Measurements from ENCODE around the gene EPN3.

The EPN3 gene

DNA sequence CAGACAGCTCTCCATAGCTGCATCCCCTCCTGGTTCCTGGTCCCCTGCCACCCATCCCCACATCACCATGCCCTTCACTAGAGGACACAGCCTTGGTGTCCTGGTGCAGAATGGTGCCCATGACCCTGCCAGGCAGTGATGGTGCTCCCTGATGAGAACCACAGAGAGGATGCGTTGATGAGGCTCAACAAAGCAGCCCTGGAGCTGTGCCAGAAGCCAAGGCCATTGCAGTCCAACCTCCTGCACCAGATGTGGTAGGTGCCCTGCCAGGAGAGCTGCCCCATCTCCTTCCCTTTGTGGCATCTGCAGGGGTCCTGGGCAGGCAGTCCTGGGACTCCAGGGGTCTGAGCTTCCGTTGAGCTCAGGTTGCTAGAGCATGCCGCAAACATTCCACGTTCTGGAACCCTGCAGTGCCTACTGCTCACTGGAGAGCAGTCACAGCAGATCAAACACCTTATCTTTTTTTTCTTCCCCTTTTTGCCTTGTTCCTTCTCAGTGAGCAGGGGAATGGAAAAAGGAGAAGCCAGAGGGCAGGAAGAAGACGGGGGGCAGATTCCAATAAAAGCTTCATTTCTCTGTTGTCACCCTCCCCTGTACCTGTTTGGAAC is 5.3 kb upstream of the EPN3 start:
- Histone ChIP-seq H2BK120ac (ENCODE audit: insufficient read depth, low read length, poor library complexity) (no peak overlapping the region), H3K9me3 (ENCODE audit: insufficient read depth, low read depth, low read length) (no peaks in the 10 kb centered on the region), H4K8ac (ENCODE audit: low read depth, low read length) (no peak overlapping the region), H3K4ac (ENCODE audit: low read depth, low read length) (no peak overlapping the region), H3K23ac (ENCODE audit: low read length) (no peak overlapping the region), H2AK5ac (ENCODE audit: low read length) (no peak overlapping the region), H4K91ac (ENCODE audit: low read depth, low read length) (no peak overlapping the region), H3K27ac (ENCODE audit: low read depth, low read length) (no peak overlapping the region), H3K4me2 (ENCODE audit: low read length) (no peak overlapping the region), H3K14ac (ENCODE audit: low read length) (no peak overlapping the region), H2AFZ (ENCODE audit: insufficient read depth, low read length, poor library complexity) (no peak overlapping the region), H3K27me3 (ENCODE audit: insufficient read depth, low read length) (no peaks in the 10 kb centered on the region), H3K4me1 (ENCODE audit: control insufficient read depth in 1 of 2, insufficient read depth in 2 of 2, low read length in 2 of 2) (peaks cover 23% of the 10 kb centered on the region in 2 experiments), H3K79me2 (ENCODE audit: control insufficient read depth, insufficient read depth, low read length, poor library complexity) (no peaks in the 10 kb centered on the region), H3K18ac (ENCODE audit: low read length) (no peak overlapping the region), H2BK5ac (ENCODE audit: low read depth, low read length, poor library complexity) (no peak overlapping the region), H3K36me3 (ENCODE audit: control insufficient read depth in 1 of 2, insufficient read depth in 2 of 2, low read length in 2 of 2) (no peaks in the 10 kb centered on the region), H3K9ac (ENCODE audit: low read length) (no peak overlapping the region), H3K79me1 (ENCODE audit: low read length) (peaks cover 6% of the 10 kb centered on the region), H4K12ac (ENCODE audit: low read depth, low read length) (no peak overlapping the region), H2BK12ac (ENCODE audit: low read length) (no peak overlapping the region), H3K4me3 (ENCODE audit: low read depth, low read length) (no peak overlapping the region)
- no CpG with 5 or more reads among the region's 5 CpGs for WGBS (ENCODE audit: extremely low coverage, insufficient coverage, insufficient read length)
- no peak for DNase-seq

DNA sequence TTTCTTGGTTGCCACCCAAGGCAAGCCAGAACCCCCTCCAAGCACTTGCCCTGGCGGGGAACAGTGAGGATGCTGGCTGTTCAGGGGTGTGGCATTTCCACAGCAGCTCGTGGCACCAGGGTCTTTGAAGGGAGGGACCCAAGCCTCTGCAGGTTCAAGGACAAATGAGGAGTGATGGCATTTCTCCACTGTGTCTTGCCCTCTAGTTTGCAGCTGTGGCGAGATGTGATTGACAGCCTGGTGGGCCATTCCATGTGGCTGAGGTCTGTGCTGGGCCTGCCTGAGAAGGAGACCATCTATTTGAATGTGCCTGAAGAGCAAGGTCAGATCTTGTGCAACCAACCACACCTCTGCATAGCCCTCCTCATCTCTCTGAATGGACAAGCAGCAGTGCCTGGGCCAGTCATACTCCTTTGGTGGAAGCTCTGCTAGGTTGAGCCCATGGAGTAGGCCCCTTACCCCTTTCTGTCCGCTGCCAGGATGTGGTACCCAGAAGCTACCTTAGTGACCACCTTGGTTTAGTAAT is 4.5 kb upstream of the EPN3 start:
- Histone ChIP-seq H2BK120ac (ENCODE audit: insufficient read depth, low read length, poor library complexity) (no peak overlapping the region), H2AK5ac (ENCODE audit: low read length) (no peak overlapping the region), H3K18ac (ENCODE audit: low read length) (no peak overlapping the region), H3K4me1 (ENCODE audit: control insufficient read depth in 1 of 2, insufficient read depth in 2 of 2, low read length in 2 of 2) (peaks cover 22 to 29% of the 10 kb centered on the region in 2 experiments), H3K9me3 (ENCODE audit: insufficient read depth, low read depth, low read length) (no peaks in the 10 kb centered on the region), H3K27me3 (ENCODE audit: insufficient read depth, low read length) (no peaks in the 10 kb centered on the region), H3K23ac (ENCODE audit: low read length) (no peak overlapping the region), H2AFZ (ENCODE audit: insufficient read depth, low read length, poor library complexity) (no peak overlapping the region), H4K8ac (ENCODE audit: low read depth, low read length) (no peak overlapping the region), H3K27ac (ENCODE audit: low read depth, low read length) (no peak overlapping the region), H3K79me2 (ENCODE audit: control insufficient read depth, insufficient read depth, low read length, poor library complexity) (peaks cover 3% of the 10 kb centered on the region), H3K4me2 (ENCODE audit: low read length) (no peak overlapping the region), H3K14ac (ENCODE audit: low read length) (no peak overlapping the region), H3K4me3 (ENCODE audit: low read depth, low read length) (no peak overlapping the region), H3K79me1 (ENCODE audit: low read length) (peaks cover 12% of the 10 kb centered on the region), H2BK5ac (ENCODE audit: low read depth, low read length, poor library complexity) (no peak overlapping the region), H3K4ac (ENCODE audit: low read depth, low read length) (no peak overlapping the region), H4K91ac (ENCODE audit: low read depth, low read length) (no peak overlapping the region), H4K12ac (ENCODE audit: low read depth, low read length) (no peak overlapping the region), H2BK12ac (ENCODE audit: low read length) (no peak overlapping the region), H3K36me3 (ENCODE audit: control insufficient read depth in 1 of 2, insufficient read depth in 2 of 2, low read length in 2 of 2) (no peaks in the 10 kb centered on the region), H3K9ac (ENCODE audit: low read length) (no peak overlapping the region)
- no peak for DNase-seq
- WGBS (ENCODE audit: extremely low coverage, insufficient coverage, insufficient read length) = no CpG with 5 or more reads among the region's 4 CpGs

DNA sequence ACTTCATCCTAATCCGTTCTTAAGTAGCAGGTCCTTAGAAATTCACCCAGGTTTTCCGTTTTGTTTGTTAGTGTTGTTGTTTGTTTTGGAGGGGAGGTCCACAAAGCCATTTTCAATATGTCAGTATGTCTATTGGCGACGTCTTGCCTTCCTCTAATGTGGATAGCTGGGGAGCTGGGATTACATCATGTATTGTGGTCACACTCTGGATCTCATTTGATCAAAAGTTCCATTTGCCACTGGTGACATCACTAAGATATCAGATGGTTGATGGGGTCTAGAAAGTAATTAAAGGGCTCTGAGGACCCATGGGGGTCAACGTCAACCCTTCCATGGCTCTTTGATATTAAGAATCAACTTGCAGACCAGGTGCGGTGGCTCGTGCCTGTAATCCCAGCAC is 2.7 kb upstream of the EPN3 start:
- no peak overlapping the region for H3K18ac ChIP-seq (ENCODE audit: low read length)
- peaks cover 21% of the 10 kb centered on the region for H3K79me1 ChIP-seq (ENCODE audit: low read length)
- no peak overlapping the region for H3K9ac ChIP-seq (ENCODE audit: low read length)
- no peak overlapping the region for H3K23ac ChIP-seq (ENCODE audit: low read length)
- no peaks in the 10 kb centered on the region for H3K36me3 ChIP-seq (ENCODE audit: control insufficient read depth in 1 of 2, insufficient read depth in 2 of 2, low read length in 2 of 2)
- H2BK120ac ChIP-seq (ENCODE audit: insufficient read depth, low read length, poor library complexity) = no peak overlapping the region
- no peak overlapping the region for H3K14ac ChIP-seq (ENCODE audit: low read length)
- DNase-seq = no peak
- H2BK5ac ChIP-seq (ENCODE audit: low read depth, low read length, poor library complexity) = no peak overlapping the region
- no peaks in the 10 kb centered on the region for H3K27me3 ChIP-seq (ENCODE audit: insufficient read depth, low read length)
- H4K91ac ChIP-seq (ENCODE audit: low read depth, low read length) = no peak overlapping the region
- H3K79me2 ChIP-seq (ENCODE audit: control insufficient read depth, insufficient read depth, low read length, poor library complexity) = peaks cover 5% of the 10 kb centered on the region
- H3K4me1 ChIP-seq (ENCODE audit: control insufficient read depth in 1 of 2, insufficient read depth in 2 of 2, low read length in 2 of 2) = peaks cover 28 to 34% of the 10 kb centered on the region in 2 experiments
- H4K12ac ChIP-seq (ENCODE audit: low read depth, low read length) = no peak overlapping the region
- no peak overlapping the region for H3K4ac ChIP-seq (ENCODE audit: low read depth, low read length)
- no peak overlapping the region for H2BK12ac ChIP-seq (ENCODE audit: low read length)
- no peak overlapping the region for H3K4me2 ChIP-seq (ENCODE audit: low read length)
- WGBS (ENCODE audit: extremely low coverage, insufficient coverage, insufficient read length) = no CpG with 5 or more reads among the region's 7 CpGs
- no peaks in the 10 kb centered on the region for H3K9me3 ChIP-seq (ENCODE audit: insufficient read depth, low read depth, low read length)
- H2AFZ ChIP-seq (ENCODE audit: insufficient read depth, low read length, poor library complexity) = no peak overlapping the region
- H3K27ac ChIP-seq (ENCODE audit: low read depth, low read length) = no peak overlapping the region
- no peak overlapping the region for H4K8ac ChIP-seq (ENCODE audit: low read depth, low read length)
- H2AK5ac ChIP-seq (ENCODE audit: low read length) = no peak overlapping the region
- no peak overlapping the region for H3K4me3 ChIP-seq (ENCODE audit: low read depth, low read length)

DNA sequence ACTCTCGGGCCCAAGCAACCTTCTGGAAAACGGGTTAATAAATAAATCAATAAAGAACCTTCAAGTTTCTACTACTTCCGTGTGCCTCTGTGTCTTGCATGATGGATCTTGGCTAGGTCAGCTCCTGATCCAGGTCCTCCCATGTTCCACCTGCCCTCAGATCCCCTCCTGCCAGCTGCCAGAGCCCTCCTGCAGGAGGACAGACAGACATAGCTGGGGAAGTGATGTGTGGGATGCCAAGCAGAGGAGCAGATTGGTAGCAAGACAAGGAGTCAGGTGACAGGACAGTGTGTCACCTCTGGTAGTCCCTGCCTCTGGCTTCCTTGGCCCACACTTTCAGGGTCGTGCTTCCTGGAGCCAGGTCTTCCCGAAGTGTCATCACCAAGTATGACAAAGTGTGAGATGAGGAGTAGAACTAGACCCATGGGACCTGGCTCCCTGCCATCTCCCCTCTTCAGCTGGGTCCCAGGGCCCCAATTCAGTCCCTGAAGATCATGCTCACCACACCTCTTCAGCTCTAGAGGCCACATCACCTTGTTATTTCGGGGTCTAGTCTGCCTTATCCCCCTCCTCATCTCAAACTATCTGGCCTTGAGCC is 1.0 kb upstream of the EPN3 start:
- no peak overlapping the region for H4K12ac ChIP-seq (ENCODE audit: low read depth, low read length)
- H2AFZ ChIP-seq (ENCODE audit: insufficient read depth, low read length, poor library complexity) = no peak overlapping the region
- WGBS (ENCODE audit: extremely low coverage, insufficient coverage, insufficient read length) = no CpG with 5 or more reads among the region's 6 CpGs
- peaks cover 5% of the 10 kb centered on the region for H3K79me2 ChIP-seq (ENCODE audit: control insufficient read depth, insufficient read depth, low read length, poor library complexity)
- peak overlapping the region; percentile 15 for H3K18ac ChIP-seq (ENCODE audit: low read length)
- no peak for DNase-seq
- H2AK5ac ChIP-seq (ENCODE audit: low read length) = no peak overlapping the region
- H3K9me3 ChIP-seq (ENCODE audit: insufficient read depth, low read depth, low read length) = no peaks in the 10 kb centered on the region
- H3K4me3 ChIP-seq (ENCODE audit: low read depth, low read length) = no peak overlapping the region
- H4K91ac ChIP-seq (ENCODE audit: low read depth, low read length) = peak overlapping the region; percentile 78
- no peak overlapping the region for H3K14ac ChIP-seq (ENCODE audit: low read length)
- peaks cover 22% of the 10 kb centered on the region for H3K79me1 ChIP-seq (ENCODE audit: low read length)
- peak overlapping the region; percentile 7 for H2BK5ac ChIP-seq (ENCODE audit: low read depth, low read length, poor library complexity)
- H3K9ac ChIP-seq (ENCODE audit: low read length) = no peak overlapping the region
- no peak overlapping the region for H3K27ac ChIP-seq (ENCODE audit: low read depth, low read length)
- no peak overlapping the region for H3K23ac ChIP-seq (ENCODE audit: low read length)
- peak overlapping the region; percentile 63 for H2BK12ac ChIP-seq (ENCODE audit: low read length)
- H4K8ac ChIP-seq (ENCODE audit: low read depth, low read length) = no peak overlapping the region
- peaks cover 4% of the 10 kb centered on the region in 2 experiments for H3K36me3 ChIP-seq (ENCODE audit: control insufficient read depth in 1 of 2, insufficient read depth in 2 of 2, low read length in 2 of 2)
- H3K4ac ChIP-seq (ENCODE audit: low read depth, low read length) = no peak overlapping the region
- H3K4me2 ChIP-seq (ENCODE audit: low read length) = no peak overlapping the region
- H2BK120ac ChIP-seq (ENCODE audit: insufficient read depth, low read length, poor library complexity) = peak overlapping the region; percentile 49
- peaks cover 31 to 35% of the 10 kb centered on the region in 2 experiments for H3K4me1 ChIP-seq (ENCODE audit: control insufficient read depth in 1 of 2, insufficient read depth in 2 of 2, low read length in 2 of 2)
- H3K27me3 ChIP-seq (ENCODE audit: insufficient read depth, low read length) = no peaks in the 10 kb centered on the region
